Right renal cortex interstitium (tissue), 3 donors: ENCODE data around the gene GAA. TPM values are rescaled to one million over a fixed set of nuclear protein-coding genes. Genes with fewer than 3 reads are reported as not detected.
A peak's percentile ranks its signal among the peaks of the same experiment; 100 is the strongest.
"Not testable (repeated sequence)": the region's sequence is repeated elsewhere in the genome, so short reads cannot be mapped to it uniquely, and the experiment has no call there.

Source experiments
- DNase-seq, 3 donors: peaks; one replicate each; pipeline ENCODE4 v3.0.0-alpha.2; 2013; ENCODE audit warnings: low read depth in 3 of 3, low spot score in 2 of 3
- polyA plus RNA-seq, 3 donors: library from polyadenylated mRNA; unstranded; fragments of 120-200 nt; gene quantifications; one replicate each; pipeline ENCODE4 v1.2.1, GENCODE V29; 2013; ENCODE audit not compliant: insufficient read length in 3 of 3

Gene GAA
- polyA plus RNA-seq, 3 donors: 31.4 to 44.4 (median 33.3) TPM

DNA sequence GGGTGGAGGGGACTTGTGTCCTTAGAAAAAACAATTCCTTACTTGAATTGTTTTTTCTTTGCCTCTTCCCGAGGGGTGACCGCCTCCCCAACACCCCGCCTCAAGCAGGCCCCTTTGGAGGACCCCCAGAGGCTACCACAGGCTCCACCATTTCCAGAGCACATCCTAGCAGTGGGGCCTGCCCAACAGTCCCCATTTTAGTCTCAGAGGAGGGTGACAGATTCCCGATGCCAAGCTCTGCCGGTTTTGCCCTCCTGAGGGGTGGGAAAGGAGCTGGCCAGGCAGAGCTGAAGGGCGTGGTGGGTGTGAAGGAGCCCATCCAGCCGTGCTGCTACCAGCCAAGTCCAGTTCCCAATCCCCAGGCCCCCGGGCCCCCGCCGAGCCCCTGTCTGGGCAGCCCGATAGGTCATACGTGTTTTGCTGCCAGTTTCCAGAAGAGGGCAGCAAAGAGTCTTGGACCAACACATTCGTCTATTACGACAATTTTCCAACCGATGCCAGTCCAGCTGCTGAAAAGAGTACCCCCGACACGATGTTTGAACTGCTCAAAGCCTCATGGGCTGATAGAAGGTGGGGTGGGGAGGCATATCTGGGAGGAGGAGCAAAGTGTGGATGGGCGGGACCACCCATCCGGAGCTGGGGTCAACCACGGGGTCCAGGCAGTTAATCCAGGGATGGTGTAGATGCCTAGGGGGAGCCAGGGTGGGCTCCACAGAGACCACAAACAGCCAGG, 18.8 kb upstream of the GAA start:
- peak in 1 of 3 donors; percentile 69 for DNase-seq

DNA sequence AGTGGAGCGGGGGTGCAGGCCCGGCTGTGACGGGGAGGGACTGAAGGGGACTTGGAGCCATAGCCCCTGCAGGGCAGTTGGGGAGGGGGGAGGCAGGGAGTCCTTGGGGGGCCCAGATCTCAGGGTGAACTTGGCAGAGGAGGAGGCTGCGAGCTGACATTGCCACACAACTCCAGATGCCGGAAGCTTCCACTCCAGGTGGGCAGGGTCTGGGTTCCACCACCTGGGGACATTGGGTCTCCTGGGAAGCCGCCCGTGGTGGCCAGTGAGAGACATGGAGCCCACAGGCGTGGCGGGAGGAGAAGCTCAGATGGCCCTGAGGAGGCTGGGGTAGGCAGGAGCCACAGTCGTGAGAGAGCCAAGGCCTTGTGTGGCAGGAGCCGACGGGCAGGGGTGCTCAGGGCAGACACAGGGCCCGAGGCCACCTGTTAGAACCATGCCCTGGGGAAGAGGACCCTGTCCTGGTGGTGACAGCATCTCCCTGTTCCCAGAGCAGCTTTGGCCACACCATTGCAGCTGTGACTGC, 18.2 kb upstream of the GAA start:
- no peak for DNase-seq

DNA sequence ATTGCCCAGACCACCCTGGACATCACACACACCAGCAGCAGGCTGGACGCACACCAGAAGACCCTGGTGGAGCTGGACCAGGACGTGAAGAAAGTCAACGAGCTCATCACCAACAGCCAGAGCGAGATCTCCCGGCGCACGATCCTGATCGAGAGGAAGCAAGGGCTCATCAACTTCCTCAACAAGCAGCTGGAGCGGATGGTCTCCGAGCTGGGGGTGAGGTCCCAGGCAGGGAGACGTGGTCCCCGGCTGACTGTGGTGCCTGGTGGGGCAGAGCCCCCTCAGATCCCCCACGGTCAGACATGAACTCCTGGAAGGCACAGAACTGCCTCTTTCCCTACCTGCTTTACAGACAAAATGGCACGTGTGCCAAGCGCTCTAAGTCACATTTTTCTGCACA, 16.6 kb upstream of the GAA start:
- no peak for DNase-seq

DNA sequence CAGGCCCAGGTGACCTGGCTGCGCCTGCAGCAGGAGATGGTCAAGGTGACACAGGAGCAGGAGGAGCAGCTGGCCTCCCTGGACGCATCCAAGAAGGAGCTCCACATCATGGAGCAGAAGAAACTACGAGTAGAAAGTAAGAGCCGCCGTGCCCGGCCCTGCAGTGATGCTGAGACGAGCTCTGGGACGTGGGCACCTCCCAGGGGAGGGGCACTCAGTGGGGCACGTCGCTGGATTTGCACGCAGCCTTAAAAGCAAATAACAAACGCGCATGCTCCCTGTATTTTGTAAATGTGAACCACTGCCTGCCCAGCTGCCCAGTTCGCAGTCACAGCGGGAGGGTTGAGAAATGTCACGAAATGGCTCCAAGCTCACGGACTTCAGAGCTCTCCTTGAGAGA, 15.3 kb upstream of the GAA start:
- no peak for DNase-seq

DNA sequence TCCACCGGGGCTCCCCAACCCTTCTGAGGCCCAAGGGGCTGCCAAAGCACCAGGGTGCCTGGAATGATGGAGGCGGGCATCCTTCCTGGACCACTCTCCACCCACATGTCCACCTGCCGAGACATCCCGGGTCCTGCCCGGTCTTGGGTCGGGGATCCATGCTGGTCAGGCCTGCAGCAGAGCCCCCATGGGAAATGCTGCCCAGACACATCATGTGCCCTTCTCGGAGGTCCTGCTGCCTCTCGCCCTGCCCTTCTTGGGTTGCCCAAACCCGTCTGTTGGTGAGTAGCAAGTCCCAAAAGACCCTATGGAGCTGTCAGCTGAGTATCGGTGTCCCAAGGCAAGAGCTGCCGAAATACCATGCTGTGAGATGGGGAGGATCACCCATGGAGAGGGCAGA, 14.8 kb upstream of the GAA start:
- DNase-seq: no peak

DNA sequence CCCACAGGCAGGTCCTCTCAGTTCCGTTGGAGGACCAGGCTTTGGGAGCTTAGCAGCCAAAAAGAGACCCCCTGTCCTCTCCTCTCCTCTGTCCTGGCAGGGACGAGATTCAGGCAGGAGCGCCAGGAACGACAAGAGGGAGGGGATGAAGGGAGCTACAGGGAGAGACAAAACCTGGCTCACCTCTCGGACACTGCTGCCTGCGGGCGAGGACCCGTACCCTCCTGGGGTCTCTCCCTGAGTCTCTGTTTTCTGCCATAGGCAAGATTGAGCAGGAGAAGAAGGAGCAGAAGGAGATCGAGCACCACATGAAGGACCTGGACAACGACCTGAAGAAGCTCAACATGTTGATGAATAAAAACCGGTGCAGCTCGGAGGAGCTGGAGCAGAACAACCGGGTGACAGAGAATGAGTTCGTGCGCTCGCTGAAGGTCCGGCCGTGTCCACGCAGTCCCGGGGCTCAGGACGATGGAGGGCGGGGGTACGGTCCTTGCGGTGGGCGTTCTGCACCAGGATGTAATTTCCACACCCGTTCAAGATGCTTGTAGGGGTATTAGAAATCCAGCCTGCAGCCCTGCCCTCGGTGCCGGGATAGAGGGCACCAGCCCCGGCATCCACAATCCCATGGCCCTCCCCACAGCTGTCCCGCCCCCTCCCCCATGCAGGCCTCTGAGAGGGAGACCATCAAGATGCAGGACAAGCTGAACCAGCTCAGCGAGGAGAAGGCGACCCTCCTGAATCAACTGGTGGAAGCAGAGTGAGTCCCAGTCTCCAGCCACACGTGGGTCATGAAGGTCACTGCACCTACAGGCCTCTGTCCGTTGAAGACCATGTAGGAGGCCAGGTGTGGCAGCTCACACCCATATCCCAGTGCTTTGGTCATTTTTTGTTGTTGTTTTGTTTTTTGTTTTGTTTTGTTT, 13.8 kb upstream of the GAA start:
- DNase-seq: no peak

DNA sequence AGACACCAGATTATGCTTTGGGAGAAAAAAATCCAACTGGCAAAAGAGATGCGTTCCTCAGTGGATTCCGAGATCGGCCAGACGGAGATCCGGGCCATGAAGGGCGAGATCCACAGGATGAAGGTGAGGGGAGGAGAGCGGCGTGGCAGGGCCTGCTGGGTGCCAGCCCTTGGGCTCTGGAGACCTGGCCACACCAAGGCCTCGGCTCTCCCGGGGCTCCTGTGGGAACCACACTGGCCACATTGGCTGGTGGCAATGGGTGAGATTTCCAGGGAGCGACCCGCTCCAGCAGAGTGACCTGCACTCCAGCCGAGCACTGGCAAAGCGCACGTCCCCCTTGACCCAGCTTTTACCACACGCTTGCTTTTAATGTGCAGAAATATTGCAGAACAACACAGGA, 11.6 kb upstream of the GAA start:
- no peak for DNase-seq

DNA sequence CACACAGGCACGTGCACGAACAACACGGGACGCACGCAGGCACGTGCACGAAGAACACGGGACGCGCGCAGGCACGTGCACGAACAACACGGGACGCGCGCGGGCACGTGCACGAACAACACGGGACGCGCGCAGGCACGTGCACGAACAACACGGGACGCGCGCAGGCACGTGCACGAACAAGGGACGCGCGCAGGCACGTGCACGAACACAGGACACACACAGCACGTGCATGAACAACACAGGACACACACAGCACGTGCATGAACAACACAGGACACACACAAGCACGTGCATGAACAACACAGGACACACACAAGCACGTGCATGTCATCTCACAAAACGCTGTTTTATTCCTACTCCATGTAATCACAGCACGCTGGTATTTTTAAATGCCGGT, 11.2 kb upstream of the GAA start:
- DNase-seq: not testable (repeated sequence)

DNA sequence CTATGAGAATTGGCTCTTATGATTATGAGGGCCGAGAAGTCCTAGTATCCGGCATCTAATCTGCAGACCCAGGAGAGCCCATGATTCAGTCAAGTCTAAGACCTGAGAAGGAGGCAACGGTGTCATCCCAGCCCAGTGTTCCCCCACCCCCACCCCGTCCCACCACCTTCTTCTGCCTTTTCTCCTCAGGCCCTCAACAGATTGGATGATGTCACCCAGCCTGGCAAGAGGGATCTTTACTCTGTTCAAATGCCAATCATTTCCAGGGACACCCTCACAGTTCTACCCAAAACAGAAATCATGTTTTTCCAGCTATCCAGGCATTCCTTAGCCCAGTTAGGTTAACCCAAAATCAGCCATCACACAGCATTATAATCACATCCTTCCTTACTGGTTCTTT, 10.0 kb upstream of the GAA start:
- no peak for DNase-seq

DNA sequence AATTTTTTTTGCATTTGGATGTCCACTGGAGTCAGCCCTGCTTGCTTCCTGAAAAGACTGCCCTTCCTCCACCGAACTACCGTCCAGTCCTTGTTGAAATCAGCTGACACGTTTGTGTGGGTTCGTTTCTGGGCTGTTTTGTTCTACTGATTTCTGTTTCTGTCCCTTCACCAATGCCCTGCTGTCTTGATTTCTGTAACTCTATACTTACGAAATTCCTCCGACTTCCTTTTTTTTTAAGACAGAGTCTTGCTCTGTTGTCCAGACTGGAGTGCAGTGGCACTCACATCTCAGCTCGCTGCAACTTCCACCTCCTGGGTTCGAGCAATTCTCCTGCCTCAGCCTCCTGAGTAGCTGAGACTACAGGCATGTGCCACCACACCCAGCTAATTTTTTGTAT, 8.4 kb upstream of the GAA start:
- no peak for DNase-seq

DNA sequence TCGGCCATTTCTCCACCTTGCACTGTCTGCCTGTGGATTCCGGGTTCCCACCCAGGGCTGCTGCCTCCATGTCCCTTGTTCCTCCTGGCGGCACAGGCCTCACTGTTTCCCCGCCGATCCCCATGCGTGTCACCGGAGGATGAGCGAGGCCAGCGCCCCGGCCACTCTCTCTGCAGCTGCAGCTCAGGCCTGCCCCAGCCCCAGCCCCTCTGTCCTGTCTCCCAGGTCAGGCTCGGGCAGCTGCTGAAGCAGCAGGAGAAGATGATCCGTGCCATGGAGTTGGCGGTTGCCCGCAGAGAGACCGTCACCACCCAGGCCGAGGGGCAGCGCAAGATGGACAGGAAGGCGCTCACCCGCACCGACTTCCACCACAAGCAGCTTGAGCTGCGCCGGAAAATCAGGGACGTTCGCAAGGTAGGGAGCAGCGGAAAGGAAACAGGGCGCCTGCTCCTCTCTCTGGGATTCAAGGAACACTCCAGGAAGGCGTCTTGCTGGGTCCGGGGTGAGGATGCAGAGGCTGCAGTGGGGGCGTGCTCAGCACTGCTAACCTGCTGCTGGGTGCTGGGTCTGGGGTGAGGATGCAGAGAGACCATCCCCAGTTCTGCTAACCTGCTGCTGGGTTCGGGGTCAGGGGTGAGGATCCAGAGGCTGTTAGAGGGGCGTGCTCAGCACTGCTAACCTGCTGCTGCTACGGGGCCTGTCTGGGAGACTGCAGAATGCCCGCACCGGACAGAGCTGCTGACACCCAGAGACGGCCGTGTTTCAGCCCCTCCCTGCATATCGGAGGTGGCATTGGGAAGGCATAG, 6.1 kb upstream of the GAA start:
- DNase-seq: no peak

DNA sequence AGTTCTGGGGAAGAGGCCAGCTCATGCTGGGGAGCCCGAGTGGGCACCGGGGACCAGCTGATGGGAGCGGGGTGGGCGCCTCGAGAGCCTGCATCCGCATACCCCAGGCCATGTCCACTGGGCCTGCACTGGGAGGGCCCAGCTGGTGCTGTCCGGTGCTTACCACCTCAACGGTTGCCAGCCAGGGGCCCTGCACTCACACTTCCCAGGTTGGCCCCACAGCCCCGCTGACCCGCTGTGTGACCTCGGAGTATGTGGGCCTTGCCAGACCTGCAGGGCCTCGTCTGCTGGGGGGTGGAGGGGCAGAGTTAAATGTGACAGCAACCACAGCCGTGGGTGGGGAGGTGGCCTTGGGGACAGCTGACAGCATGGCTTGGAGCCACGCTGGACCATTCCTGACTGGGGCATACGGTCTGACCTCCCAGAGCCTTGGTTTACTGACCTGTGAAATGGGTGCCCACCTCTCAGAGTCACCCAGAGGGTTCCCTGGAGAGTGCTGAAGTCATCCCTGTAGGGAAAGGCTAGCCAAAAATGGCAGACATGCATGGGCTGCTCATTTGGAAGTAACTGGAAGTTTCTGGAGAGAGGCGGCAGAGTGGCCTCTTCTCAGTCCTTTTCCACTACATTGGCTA, 5.4 kb upstream of the GAA start:
- no peak for DNase-seq

DNA sequence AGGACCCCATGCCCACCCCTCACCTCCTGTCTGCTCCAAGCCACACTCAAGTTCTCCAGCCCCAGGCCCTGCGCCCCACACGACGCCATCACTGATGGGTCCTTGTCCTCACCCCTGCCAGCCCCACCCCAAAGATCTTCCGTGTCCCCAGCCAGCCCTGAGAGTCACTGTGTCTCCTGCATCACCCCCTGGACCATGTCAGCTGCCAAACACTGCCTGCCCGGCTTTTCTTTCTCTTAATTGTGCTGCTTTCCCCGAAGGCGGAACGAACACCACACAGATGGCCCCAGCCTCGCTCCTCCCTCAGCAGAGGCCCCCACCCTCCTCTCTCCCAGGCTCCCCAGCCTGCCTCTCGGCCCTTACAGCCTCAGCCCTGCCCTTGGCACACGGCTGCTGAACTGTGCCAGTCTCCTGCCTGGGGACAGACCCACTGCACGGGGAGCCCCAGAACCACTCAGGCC, 4.8 kb upstream of the GAA start:
- no peak for DNase-seq

DNA sequence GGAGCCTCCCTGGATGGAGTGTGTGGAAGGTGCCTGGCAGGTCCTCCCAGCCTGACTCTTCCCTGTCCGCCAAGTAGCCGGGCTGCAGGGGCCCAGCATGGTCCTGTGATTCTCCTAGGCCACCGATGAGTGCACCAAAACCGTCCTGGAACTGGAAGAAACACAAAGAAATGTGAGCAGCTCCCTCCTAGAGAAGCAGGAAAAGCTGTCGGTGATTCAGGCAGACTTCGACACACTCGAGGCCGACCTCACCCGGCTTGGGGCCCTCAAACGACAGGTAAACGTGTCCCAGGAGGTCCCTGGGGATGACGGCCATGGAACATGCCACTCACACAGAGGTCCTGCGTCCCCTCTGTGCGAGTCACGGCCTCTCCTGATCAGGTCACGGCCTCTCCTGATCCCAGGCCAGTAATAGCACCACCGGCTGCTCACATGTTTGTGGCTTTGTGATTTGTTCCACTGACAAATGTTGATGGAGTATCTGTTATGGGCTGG, 4.2 kb upstream of the GAA start:
- no peak for DNase-seq

DNA sequence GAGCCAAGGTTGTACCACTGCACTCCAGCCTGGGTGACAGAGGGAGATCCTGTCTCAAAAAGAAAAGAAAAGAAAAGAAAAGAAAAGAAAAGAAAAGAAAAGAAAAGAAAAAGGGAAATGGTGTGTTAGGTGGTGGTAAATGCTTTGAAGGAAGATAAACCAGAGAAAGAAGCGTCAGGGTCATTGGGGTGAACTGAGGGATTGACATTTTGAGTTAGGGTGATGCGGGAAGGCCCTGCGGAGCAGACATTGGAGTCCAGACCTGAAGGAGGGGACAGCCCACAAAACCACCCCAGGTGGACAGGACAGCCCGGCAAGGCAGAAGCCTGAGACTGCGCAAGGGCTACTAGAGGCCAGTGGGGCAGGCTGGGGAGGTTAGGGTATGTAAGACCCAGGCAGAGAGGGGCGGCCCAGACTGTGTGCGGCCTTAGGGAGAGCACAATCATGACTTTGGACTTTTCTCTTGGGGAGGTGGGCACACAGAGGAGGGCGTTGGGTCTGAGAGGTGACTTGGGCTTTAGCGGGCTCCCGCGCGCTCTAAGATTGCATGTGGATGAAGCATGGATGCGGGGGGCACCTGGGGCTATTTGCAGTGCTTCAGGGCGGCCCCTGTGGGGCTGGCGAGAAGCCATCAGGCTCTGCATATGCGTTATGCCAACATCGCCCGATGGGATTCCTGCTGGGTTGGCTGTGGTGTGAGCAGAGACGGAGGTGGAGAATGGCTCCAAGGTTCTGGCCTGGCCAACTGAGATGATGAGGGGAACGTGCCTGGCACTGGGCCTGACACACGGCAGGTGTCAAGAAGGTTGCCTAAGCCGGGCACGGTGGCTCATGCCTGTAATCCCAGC, 3.3 kb upstream of the GAA start:
- DNase-seq: no peak

DNA sequence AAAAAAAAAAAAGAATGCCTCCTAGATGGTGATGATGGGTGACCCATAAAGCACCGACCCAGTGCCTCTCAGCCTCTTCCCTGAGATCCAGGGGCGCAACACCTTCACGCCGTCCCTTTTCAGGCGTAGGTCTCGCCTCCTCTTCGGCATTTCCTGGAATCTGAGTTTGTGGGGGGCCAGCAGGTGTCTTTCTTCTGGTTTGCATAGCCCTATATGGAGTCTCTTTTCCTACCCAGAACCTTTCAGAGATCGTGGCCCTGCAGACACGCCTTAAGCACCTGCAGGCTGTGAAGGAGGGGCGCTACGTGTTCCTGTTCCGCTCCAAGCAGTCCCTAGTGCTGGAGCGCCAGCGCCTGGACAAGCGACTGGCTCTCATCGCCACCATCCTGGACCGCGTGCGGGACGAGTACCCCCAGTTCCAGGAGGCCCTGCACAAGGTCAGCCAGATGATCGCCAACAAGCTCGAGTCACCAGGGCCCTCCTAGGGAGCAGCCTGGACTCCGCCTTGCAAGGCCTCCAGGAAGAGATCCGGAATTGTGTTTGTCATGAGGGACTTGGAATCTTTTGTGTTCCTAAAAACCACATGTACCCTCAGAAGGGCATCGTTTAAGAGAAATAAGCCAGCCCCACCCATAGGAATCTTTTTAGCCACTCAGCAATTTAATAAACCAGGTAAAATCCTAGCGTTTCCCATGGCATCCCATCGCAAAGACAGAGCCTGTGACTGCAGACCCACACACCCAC, 1.9 kb upstream of the GAA start:
- DNase-seq: no peak

DNA sequence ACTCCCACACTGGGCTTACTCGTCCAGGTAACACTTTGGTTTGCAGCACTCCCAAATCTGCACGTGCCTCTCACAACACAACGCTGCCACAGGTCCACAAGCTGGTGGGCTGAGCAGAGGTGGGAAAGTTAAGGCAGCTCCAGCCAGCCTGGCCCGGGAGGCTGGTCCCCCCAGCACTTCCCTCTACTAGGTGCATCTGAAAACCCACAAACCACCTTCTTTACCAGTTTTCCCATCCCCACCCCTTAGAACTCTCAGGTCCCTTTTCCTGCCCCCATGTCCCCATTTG, 1.4 kb upstream of the GAA start:
- no peak for DNase-seq

DNA sequence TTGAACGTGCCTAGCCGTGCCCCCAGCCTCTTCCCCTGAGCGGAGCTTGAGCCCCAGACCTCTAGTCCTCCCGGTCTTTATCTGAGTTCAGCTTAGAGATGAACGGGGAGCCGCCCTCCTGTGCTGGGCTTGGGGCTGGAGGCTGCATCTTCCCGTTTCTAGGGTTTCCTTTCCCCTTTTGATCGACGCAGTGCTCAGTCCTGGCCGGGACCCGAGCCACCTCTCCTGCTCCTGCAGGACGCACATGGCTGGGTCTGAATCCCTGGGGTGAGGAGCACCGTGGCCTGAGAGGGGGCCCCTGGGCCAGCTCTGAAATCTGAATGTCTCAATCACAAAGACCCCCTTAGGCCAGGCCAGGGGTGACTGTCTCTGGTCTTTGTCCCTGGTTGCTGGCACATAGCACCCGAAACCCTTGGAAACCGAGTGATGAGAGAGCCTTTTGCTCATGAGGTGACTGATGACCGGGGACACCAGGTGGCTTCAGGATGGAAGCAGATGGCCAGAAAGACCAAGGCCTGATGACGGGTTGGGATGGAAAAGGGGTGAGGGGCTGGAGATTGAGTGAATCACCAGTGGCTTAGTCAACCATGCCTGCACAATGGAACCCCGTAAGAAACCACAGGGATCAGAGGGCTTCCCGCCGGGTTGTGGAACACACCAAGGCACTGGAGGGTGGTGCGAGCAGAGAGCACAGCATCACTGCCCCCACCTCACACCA, 724 bp downstream of the GAA start:
- DNase-seq: no peak
